Measurements from ENCODE around the gene CEP55. TPM values are rescaled to one million over a fixed set of nuclear protein-coding genes. Genes with fewer than 3 reads are reported as not detected.
"Not testable (repeated sequence)": the region's sequence is repeated elsewhere in the genome, so short reads cannot be mapped to it uniquely, and the experiment has no call there.

CEP55 gene
- total RNA-seq, 1 donor from 2014 or later, result 6.0 TPM

GRCh38 chr10:93515071-93516005, 18.9 kb downstream of the CEP55 start:
- Mint-ChIP-seq H3K27me3 (ENCODE audit: unreplicated experiment) (peaks cover 1% of the 10 kb centered on the region), H3K9me3 (ENCODE audit: unreplicated experiment) (no peaks in the 10 kb centered on the region)
- no peak for DNase-seq

GRCh38 chr10:93516006-93516380, 19.6 kb downstream of the CEP55 start:
- Mint-ChIP-seq H3K36me3 (ENCODE audit: unreplicated experiment) (peaks cover 10% of the 10 kb centered on the region), H3K27me3 (ENCODE audit: unreplicated experiment) (peaks cover 1% of the 10 kb centered on the region), H3K4me1 (ENCODE audit: low read depth, unreplicated experiment) (no peaks in the 10 kb centered on the region), H3K4me3 (ENCODE audit: unreplicated experiment) (no peak overlapping the region), H3K9me3 (ENCODE audit: unreplicated experiment) (no peaks in the 10 kb centered on the region), H3K27ac (ENCODE audit: unreplicated experiment) (no peak overlapping the region)
- TF ChIP-seq CTCF (IDR thresholded peaks at IDR 0.05; ENCODE audit: partially characterized antibody, unreplicated experiment), result no peak
- DNase-seq, result no peak

More at GRCh38 chr10:93515071-93516005, 18.9 kb downstream of the CEP55 start:
- Mint-ChIP-seq H3K4me3 (ENCODE audit: unreplicated experiment) (no peak overlapping the region), H3K4me1 (ENCODE audit: low read depth, unreplicated experiment) (no peaks in the 10 kb centered on the region), H3K36me3 (ENCODE audit: unreplicated experiment) (peaks cover 6% of the 10 kb centered on the region), H3K27ac (ENCODE audit: unreplicated experiment) (no peak overlapping the region)
- TF ChIP-seq CTCF (IDR thresholded peaks at IDR 0.05; ENCODE audit: partially characterized antibody, unreplicated experiment), result no peak

GRCh38 chr10:93518531-93518930, 22.1 kb downstream of the CEP55 start:
- H3K4me3 Mint-ChIP-seq (ENCODE audit: unreplicated experiment), result no peak overlapping the region
- no peak for TF ChIP-seq CTCF (IDR thresholded peaks at IDR 0.05; ENCODE audit: partially characterized antibody, unreplicated experiment)
- H3K4me1 Mint-ChIP-seq (ENCODE audit: low read depth, unreplicated experiment), result no peaks in the 10 kb centered on the region
- DNase-seq, result no peak
- peaks cover 1% of the 10 kb centered on the region for H3K27me3 Mint-ChIP-seq (ENCODE audit: unreplicated experiment)
- peaks cover 17% of the 10 kb centered on the region for H3K36me3 Mint-ChIP-seq (ENCODE audit: unreplicated experiment)
- no peak overlapping the region for H3K27ac Mint-ChIP-seq (ENCODE audit: unreplicated experiment)
- peaks cover 3% of the 10 kb centered on the region for H3K9me3 Mint-ChIP-seq (ENCODE audit: unreplicated experiment)

GRCh38 chr10:93535293-93535692, 38.9 kb downstream of the CEP55 start:
- no peak for TF ChIP-seq CTCF (IDR thresholded peaks at IDR 0.05; ENCODE audit: partially characterized antibody, unreplicated experiment)
- Mint-ChIP-seq H3K36me3 (ENCODE audit: unreplicated experiment) (peaks cover 5% of the 10 kb centered on the region), H3K27me3 (ENCODE audit: unreplicated experiment) (no peaks in the 10 kb centered on the region), H3K4me1 (ENCODE audit: low read depth, unreplicated experiment) (no peaks in the 10 kb centered on the region), H3K9me3 (ENCODE audit: unreplicated experiment) (peaks cover 1% of the 10 kb centered on the region), H3K27ac (ENCODE audit: unreplicated experiment) (no peak overlapping the region), H3K4me3 (ENCODE audit: unreplicated experiment) (no peak overlapping the region)
- DNase-seq, result no peak

- not testable (repeated sequence) for H3K27ac Mint-ChIP-seq (ENCODE audit: unreplicated experiment); H3K9me3 Mint-ChIP-seq (ENCODE audit: unreplicated experiment); H3K36me3 Mint-ChIP-seq (ENCODE audit: unreplicated experiment); H3K4me3 Mint-ChIP-seq (ENCODE audit: unreplicated experiment); H3K27me3 Mint-ChIP-seq (ENCODE audit: unreplicated experiment); H3K4me1 Mint-ChIP-seq (ENCODE audit: low read depth, unreplicated experiment); DNase-seq
These were observed 44.5 kb downstream of the CEP55 start for GRCh38 chr10:93540871-93541270.
